ENCODE results near the gene C1orf174. TPM values are rescaled to one million over a fixed set of nuclear protein-coding genes. Genes with fewer than 3 reads are reported as not detected.

C1orf174 gene
- polyA plus RNA-seq (ENCODE audit: insufficient read length) = 16.7 TPM

GRCh38 chr1:3900150-3900968 is at the start of gene C1orf174:
Gene C1orf174, minus strand, starts transcription at chr1:3900272. Its CDS starts 86 bp downstream, at chr1:3900186.
- peak; percentile 98 for DNase-seq

GRCh38 chr1:3948344-3948743 is 48.3 kb upstream of the C1orf174 start:
- no peak for DNase-seq

- no peak for DNase-seq
Measured at GRCh38 chr1:3945916-3946840, 46.1 kb upstream of the C1orf174 start.

- DNase-seq = no peak
Measured at GRCh38 chr1:3945222-3945621, 45.1 kb upstream of the C1orf174 start.

- DNase-seq = no peak
Measured at GRCh38 chr1:3944578-3945125, 44.6 kb upstream of the C1orf174 start.

GRCh38 chr1:3943806-3944577 is 43.9 kb upstream of the C1orf174 start:
- DNase-seq = no peak

- no peak for DNase-seq
Measured at GRCh38 chr1:3943123-3943431, 43.0 kb upstream of the C1orf174 start.

GRCh38 chr1:3942416-3943122 is 42.5 kb upstream of the C1orf174 start:
- DNase-seq = no peak

- DNase-seq = no peak
Measured at GRCh38 chr1:3940754-3941345, 40.8 kb upstream of the C1orf174 start.

GRCh38 chr1:3940081-3940753 is 40.1 kb upstream of the C1orf174 start:
- DNase-seq = no peak

- DNase-seq = no peak
Measured at GRCh38 chr1:3939242-3940080, 39.4 kb upstream of the C1orf174 start.

- no peak for DNase-seq
Measured at GRCh38 chr1:3932156-3932919, 32.3 kb upstream of the C1orf174 start.

- DNase-seq = no peak
Measured at GRCh38 chr1:3931007-3931912, 31.2 kb upstream of the C1orf174 start.

- DNase-seq = no peak
Measured at GRCh38 chr1:3930301-3931006, 30.4 kb upstream of the C1orf174 start.

- no peak for DNase-seq
Measured at GRCh38 chr1:3929126-3929525, 29.1 kb upstream of the C1orf174 start.

- no peak for DNase-seq
Measured at GRCh38 chr1:3928586-3928985, 28.5 kb upstream of the C1orf174 start.

- DNase-seq = no peak
Measured at GRCh38 chr1:3926956-3927355, 26.9 kb upstream of the C1orf174 start.
